ENCODE data around the gene FOXP1.

The FOXP1 gene

DNA sequence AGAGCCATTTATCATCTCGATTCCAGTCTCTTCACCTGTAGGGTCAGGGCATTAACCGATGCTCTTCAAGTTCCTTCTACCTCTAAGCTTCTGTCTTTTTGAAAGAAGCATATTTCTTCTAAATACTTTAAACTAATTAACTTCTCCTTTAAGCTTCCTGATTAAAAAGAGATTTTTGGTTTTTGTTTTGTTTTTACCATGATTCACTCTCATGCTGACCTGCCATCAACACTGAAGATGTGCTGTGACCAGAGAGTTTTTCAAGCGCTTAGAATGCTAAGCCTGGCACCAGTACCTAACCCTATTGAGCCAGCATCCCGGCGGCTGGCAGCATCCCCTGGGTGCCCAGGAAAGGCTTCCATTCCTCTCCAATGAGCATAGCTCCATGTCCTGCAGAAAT, 89.3 kb downstream of the FOXP1 start:
- no peak overlapping the region for H3K4me3 ChIP-seq (ENCODE audit: low read depth, low read length)
- in situ Hi-C loops (cut with HindIII; ENCODE audit: low sequenced_read_pairs): no loop called here
- no peak for DNase-seq (ENCODE audit: low read depth, low spot score)
- TF ChIP-seq, protein P1, sequence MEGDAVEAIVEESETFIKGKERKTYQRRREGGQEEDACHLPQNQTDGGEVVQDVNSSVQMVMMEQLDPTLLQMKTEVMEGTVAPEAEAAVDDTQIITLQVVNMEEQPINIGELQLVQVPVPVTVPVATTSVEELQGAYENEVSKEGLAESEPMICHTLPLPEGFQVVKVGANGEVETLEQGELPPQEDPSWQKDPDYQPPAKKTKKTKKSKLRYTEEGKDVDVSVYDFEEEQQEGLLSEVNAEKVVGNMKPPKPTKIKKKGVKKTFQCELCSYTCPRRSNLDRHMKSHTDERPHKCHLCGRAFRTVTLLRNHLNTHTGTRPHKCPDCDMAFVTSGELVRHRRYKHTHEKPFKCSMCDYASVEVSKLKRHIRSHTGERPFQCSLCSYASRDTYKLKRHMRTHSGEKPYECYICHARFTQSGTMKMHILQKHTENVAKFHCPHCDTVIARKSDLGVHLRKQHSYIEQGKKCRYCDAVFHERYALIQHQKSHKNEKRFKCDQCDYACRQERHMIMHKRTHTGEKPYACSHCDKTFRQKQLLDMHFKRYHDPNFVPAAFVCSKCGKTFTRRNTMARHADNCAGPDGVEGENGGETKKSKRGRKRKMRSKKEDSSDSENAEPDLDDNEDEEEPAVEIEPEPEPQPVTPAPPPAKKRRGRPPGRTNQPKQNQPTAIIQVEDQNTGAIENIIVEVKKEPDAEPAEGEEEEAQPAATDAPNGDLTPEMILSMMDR (IDR thresholded peaks at IDR 0.05; ENCODE audit: low read depth, low read length): no peak

DNA sequence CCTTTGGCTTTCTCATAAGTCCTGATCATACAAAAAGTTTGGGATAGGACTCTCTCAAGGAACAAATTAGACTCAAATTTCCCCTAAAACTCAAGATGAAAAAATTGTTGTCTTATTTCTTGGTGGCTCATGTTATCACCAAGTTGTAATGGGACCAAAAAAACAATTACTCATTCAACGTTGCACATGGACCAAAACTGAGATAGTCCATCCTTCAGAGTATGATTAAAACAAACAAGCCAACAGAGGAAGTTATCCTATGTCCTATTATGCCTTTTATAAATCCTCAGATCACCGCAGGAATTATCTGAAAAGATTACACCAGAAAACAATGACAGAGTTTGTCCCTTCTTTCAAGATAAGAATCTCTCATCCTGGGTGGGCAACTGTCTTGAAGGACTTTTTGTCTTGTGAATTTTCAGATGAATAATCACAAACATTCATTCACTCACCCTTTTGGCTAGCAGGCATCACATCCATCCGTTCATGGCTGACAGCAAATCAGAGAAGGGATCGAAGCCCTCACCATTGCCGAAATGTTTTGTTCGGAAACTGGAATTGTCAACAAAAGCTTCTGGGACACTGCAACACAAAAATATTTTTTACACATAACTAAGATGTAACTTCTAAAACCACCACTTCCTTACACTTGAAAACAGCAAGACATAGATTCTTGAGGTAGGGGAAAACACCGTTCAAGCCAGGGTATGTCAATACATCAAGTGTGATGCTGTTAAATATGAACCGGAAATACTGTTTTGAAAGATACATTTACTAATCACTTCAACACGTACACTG, 90.4 kb downstream of the FOXP1 start:
- H3K4me3 ChIP-seq (ENCODE audit: low read depth, low read length): no peak overlapping the region
- in situ Hi-C loops (cut with HindIII; ENCODE audit: low sequenced_read_pairs): no loop called here
- no peak for DNase-seq (ENCODE audit: low read depth, low spot score)
- TF ChIP-seq, protein P1 (IDR thresholded peaks at IDR 0.05; ENCODE audit: low read depth, low read length): no peak

DNA sequence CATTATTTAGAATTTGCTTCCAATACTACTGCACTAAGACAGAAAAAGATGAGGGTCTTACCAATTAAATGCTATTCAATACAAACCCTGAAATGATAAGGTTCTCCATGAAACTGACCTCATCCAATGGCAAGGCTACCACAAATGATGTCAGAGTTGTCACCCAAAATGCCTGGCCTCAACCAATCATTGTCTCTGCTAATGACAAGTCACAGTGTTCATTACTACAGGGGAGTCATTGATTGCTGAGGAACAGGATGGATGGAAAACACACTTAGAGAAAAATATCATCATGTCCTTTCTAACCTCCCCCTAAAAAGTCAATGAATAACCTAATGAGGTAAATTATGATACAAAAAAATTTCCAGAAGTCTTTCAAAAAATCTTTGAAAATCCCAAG, 91.0 kb downstream of the FOXP1 start:
- no peak overlapping the region for H3K4me3 ChIP-seq (ENCODE audit: low read depth, low read length)
- TF ChIP-seq, protein P1 (IDR thresholded peaks at IDR 0.05; ENCODE audit: low read depth, low read length): no peak
- in situ Hi-C loops (cut with HindIII; ENCODE audit: low sequenced_read_pairs): no loop called here
- DNase-seq (ENCODE audit: low read depth, low spot score): no peak

DNA sequence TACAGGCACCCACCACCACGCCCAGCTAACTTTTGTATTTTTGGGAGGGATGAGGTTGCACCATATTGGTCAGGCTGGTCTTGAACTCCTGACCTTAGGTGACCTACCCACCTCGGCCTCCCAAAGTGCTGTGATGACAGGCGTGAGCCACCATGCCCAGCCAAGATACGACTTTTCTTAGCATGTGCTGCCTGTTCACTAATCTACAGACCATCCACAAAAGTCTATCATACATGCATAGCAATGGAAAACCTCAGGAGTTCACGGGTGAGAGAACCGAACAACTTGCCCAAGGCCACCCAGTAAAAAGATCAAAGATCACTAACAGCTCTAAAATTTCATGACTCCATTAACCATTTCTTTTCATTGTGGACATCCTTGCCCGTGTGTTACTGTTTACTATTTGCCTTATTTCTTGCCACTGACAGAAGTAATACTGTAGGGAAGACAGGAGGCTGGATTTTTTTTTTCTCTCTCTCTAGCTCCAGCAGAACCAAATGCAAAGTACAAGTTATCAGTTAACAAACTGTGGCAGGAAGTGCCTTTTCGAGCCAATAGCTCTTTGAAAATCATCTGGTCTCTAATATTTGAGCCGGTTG, 92.3 kb downstream of the FOXP1 start:
- H3K4me3 ChIP-seq (ENCODE audit: low read depth, low read length): no peak overlapping the region
- DNase-seq (ENCODE audit: low read depth, low spot score): no peak
- in situ Hi-C loops (cut with HindIII; ENCODE audit: low sequenced_read_pairs): no loop called here
- TF ChIP-seq, protein P1 (IDR thresholded peaks at IDR 0.05; ENCODE audit: low read depth, low read length): no peak

DNA sequence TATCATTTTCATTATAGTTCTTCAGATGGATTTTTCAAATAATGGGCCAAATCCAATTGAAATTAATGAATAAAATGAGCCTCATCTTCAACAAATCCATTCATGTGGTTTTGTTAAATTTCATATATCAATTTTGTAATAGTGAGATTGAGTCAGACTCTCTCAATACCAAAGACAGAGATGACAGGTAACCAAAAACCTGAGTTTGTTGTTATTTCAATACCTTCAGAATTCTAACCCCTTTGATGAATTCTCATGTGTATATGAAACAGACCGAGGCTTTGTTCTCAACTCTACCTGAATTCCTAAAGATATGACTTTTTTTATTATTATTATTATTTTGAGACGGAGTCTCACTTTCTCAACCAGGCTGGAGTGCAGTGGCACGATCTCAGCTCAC, 92.8 kb downstream of the FOXP1 start:
- DNase-seq (ENCODE audit: low read depth, low spot score): no peak
- TF ChIP-seq, protein P1 (IDR thresholded peaks at IDR 0.05; ENCODE audit: low read depth, low read length): no peak
- in situ Hi-C loops (cut with HindIII; ENCODE audit: low sequenced_read_pairs): no loop called here
- no peak overlapping the region for H3K4me3 ChIP-seq (ENCODE audit: low read depth, low read length)

DNA sequence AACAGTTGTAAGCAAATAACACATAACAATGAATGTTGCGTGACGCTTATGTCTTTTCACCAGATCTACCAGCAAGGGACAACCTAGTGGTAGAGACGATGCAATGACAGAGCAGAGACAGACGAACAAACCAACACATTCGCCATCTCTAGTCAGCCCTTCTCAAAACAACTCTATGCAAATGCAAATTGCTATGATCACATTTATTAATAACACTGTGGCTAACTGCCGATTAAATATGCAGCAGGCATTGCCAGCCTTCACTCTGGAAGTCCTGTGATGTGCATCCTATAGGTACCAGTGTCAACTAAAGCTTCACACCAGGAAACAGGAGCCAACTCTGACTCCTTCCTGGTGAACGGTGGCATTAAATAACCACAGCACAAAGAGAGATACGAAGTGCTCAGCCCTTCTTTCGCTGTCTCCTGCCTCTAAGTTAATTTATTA, 94.2 kb downstream of the FOXP1 start:
- in situ Hi-C loops (cut with HindIII; ENCODE audit: low sequenced_read_pairs): no loop called here
- no peak for DNase-seq (ENCODE audit: low read depth, low spot score)
- H3K4me3 ChIP-seq (ENCODE audit: low read depth, low read length): no peak overlapping the region
- TF ChIP-seq, protein P1 (IDR thresholded peaks at IDR 0.05; ENCODE audit: low read depth, low read length): no peak

Data from astrocyte of the spinal cord (primary cell).